ENCODE data around the gene RASSF4. TPM values are rescaled to one million over a fixed set of nuclear protein-coding genes. Genes with fewer than 3 reads are reported as not detected.

Gene RASSF4
- total and polyA plus RNA-seq, 9 of the 15 experiments (the other 6 are each of a cell fraction or from before 2014, with no cell fraction given), result 0.01 to 0.62 (median 0.11) TPM; not detected in 3

DNA sequence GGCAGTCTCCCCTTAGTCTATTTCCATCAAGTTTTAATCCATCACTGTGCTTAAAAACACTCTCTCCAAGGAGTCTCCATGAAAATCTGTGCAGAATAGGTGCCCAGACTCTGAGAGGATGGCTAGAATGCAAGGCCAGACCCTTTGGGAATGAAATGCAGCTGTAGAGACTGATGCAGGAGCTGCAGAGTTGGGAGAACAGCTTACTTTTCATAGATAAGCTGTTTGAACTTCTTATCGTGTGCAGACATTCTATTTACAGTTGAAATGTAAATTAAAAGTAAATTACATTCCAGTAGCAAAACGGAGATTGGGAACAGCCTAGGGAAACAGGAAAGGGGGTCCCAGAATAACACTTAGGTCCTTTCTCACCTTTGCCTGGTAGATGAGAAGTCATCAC lies 56.0 kb downstream of the RASSF4 start:
- no peak overlapping the region for H2AFZ ChIP-seq (ENCODE audit: low read depth, low read length)
- no peaks in the 10 kb centered on the region for H3K36me3 ChIP-seq (ENCODE audit: control insufficient read depth, insufficient read depth, low read length)
- BruUV-seq (replicated peaks), result no TSS peak
- H3K9me1 ChIP-seq (ENCODE audit: control insufficient read depth, insufficient read depth, low read length), result no peaks in the 10 kb centered on the region
- in situ Hi-C loops (cut with MboI) (no loop called here), intact Hi-C loops (cut with micrococcal nuclease) (no loop called here)
- DNase-seq (ENCODE audit: extremely low read depth in 1 of 4, low spot score in 3 of 4), result no peak
- TF ChIP-seq CBFA2T3 (IDR thresholded peaks at IDR 0.05) (peak; percentile 50; the same call in 1 of the 2 replicates), TAL1 (IDR thresholded peaks at IDR 0.05) (peak; percentile 61), TEAD4 (IDR thresholded peaks at IDR 0.05; ENCODE audit: low read length) (peak; percentile 9; the same call in 1 of the 2 replicates), TEAD4 (CRISPR knock-in tag; IDR thresholded peaks at IDR 0.05; ENCODE audit: borderline replicate concordance) (no peak), ARID1B (IDR thresholded peaks at IDR 0.05) (peak; percentile 47; the same call in 1 of the 2 replicates), SIN3B (IDR thresholded peaks at IDR 0.05; ENCODE audit: low read depth) (no peak)
- H3K27ac ChIP-seq (ENCODE audit: extremely low read depth, low read depth, low read length), result no peak overlapping the region
- no peaks in the 10 kb centered on the region for H3K9me3 ChIP-seq (replicated peaks; ENCODE audit: control insufficient read depth, insufficient read depth, low read depth, low read length)
- H3K79me2 ChIP-seq (ENCODE audit: control insufficient read depth, insufficient read depth, low read length), result no peaks in the 10 kb centered on the region
- FAIRE-seq, result no peak
- no peak overlapping the region for H3K4me3 ChIP-seq
- no peaks in the 10 kb centered on the region; a peak in 2 of 5 replicates for H3K4me1 ChIP-seq (replicated peaks in 1 of 2; ENCODE audit: control insufficient read depth in 2 of 2, insufficient read depth in 2 of 2, low read length in 2 of 2)
- 0% methylated on average over 2 of the region's 2 CpGs for WGBS (ENCODE audit: insufficient coverage, low coverage, missing lambda C conversion rate)
- ChIA-PET CTCF (ENCODE audit: low intra/inter-chr PET ratio) (no interaction called here), POLR2A (interaction anchor here (1.5 kb wide), 1 partner anchor 26 kb away, joined by 3 read pairs; no protein-coding TSS in a partner anchor)
- ATAC-seq, result no peak
- H4K20me1 ChIP-seq (replicated peaks; ENCODE audit: control insufficient read depth, insufficient read depth, low read length), result no peaks in the 10 kb centered on the region
- H3K9ac ChIP-seq (ENCODE audit: insufficient read depth in 1 of 2, low read depth in 2 of 2, low read length in 2 of 2), result no peak overlapping the region
- no peaks in the 10 kb centered on the region; a peak in 1 of 5 replicates for H3K27me3 ChIP-seq (ENCODE audit: control insufficient read depth in 2 of 2, insufficient read depth in 2 of 2, low read length in 2 of 2)
- H3K4me2 ChIP-seq (ENCODE audit: insufficient read depth, low read length), result no peak overlapping the region; the same call in 1 of the 2 replicates

GRCh38 chr10:45023426-45023825 lies 63.8 kb downstream of the RASSF4 start:
- Histone ChIP-seq H4K20me1 (replicated peaks; ENCODE audit: control insufficient read depth, insufficient read depth, low read length) (no peaks in the 10 kb centered on the region), H3K27me3 (ENCODE audit: control insufficient read depth in 2 of 2, insufficient read depth in 2 of 2, low read length in 2 of 2) (no peaks in the 10 kb centered on the region; a peak in 2 of 5 replicates), H2AFZ (ENCODE audit: low read depth, low read length) (no peak overlapping the region), H3K27ac (ENCODE audit: extremely low read depth, low read depth, low read length) (no peak overlapping the region), H3K9me3 (replicated peaks; ENCODE audit: control insufficient read depth, insufficient read depth, low read depth, low read length) (no peaks in the 10 kb centered on the region), H3K79me2 (ENCODE audit: control insufficient read depth, insufficient read depth, low read length) (no peaks in the 10 kb centered on the region), H3K4me3 (no peak overlapping the region), H3K4me1 (replicated peaks in 1 of 2; ENCODE audit: control insufficient read depth in 2 of 2, insufficient read depth in 2 of 2, low read length in 2 of 2) (no peaks in the 10 kb centered on the region), H3K36me3 (ENCODE audit: control insufficient read depth, insufficient read depth, low read length) (no peaks in the 10 kb centered on the region), H3K9ac (ENCODE audit: insufficient read depth in 1 of 2, low read depth in 2 of 2, low read length in 2 of 2) (no peak overlapping the region), H3K4me2 (ENCODE audit: insufficient read depth, low read length) (no peak overlapping the region), H3K9me1 (ENCODE audit: control insufficient read depth, insufficient read depth, low read length) (no peaks in the 10 kb centered on the region)
- 0% methylated on average over 2 of the region's 2 CpGs for WGBS (ENCODE audit: insufficient coverage, low coverage, missing lambda C conversion rate)
- in situ Hi-C loops (cut with MboI) (no loop called here), intact Hi-C loops (cut with micrococcal nuclease) (no loop called here)
- POLR2A ChIA-PET, result no interaction called here
- DNase-seq (ENCODE audit: extremely low read depth in 1 of 4, low spot score in 3 of 4), result no peak
- CTCF ChIA-PET (ENCODE audit: low intra/inter-chr PET ratio), result no interaction called here
- ATAC-seq, result no peak
- BruUV-seq (replicated peaks), result no TSS peak
- no peak for FAIRE-seq
- TF ChIP-seq BRF1 (IDR thresholded peaks at IDR 0.05; ENCODE audit: borderline replicate concordance, extremely low read depth, insufficient read length) (no peak), PHF20 (IDR thresholded peaks at IDR 0.05; ENCODE audit: partially characterized antibody) (no peak), BCOR (IDR thresholded peaks at IDR 0.05) (no peak), POLR2H (tag; IDR thresholded peaks at IDR 0.05; ENCODE audit: low read depth) (no peak), SMAD2 (IDR thresholded peaks at IDR 0.05; ENCODE audit: low read depth, low read length) (no peak), RFX1 (IDR thresholded peaks at IDR 0.05) (no peak)
- TF ChIP-seq, protein P1, sequence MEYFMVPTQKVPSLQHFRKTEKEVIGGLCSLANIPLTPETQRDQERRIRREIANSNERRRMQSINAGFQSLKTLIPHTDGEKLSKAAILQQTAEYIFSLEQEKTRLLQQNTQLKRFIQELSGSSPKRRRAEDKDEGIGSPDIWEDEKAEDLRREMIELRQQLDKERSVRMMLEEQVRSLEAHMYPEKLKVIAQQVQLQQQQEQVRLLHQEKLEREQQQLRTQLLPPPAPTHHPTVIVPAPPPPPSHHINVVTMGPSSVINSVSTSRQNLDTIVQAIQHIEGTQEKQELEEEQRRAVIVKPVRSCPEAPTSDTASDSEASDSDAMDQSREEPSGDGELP (CRISPR knock-in tag; IDR thresholded peaks at IDR 0.05; ENCODE audit: borderline replicate concordance), result no peak
- TF ChIP-seq, protein P2, sequence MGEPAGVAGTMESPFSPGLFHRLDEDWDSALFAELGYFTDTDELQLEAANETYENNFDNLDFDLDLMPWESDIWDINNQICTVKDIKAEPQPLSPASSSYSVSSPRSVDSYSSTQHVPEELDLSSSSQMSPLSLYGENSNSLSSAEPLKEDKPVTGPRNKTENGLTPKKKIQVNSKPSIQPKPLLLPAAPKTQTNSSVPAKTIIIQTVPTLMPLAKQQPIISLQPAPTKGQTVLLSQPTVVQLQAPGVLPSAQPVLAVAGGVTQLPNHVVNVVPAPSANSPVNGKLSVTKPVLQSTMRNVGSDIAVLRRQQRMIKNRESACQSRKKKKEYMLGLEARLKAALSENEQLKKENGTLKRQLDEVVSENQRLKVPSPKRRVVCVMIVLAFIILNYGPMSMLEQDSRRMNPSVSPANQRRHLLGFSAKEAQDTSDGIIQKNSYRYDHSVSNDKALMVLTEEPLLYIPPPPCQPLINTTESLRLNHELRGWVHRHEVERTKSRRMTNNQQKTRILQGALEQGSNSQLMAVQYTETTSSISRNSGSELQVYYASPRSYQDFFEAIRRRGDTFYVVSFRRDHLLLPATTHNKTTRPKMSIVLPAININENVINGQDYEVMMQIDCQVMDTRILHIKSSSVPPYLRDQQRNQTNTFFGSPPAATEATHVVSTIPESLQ (CRISPR knock-in tag; IDR thresholded peaks at IDR 0.05), result no peak
